Cortex of kidney (tissue), 1 donor: ENCODE results near the gene MOB4.

Experiments used
- DNase-seq: peaks from one replicate; lab custom pipeline; 2025; lab: John Stamatoyannopoulos, UW

Gene MOB4

DNA sequence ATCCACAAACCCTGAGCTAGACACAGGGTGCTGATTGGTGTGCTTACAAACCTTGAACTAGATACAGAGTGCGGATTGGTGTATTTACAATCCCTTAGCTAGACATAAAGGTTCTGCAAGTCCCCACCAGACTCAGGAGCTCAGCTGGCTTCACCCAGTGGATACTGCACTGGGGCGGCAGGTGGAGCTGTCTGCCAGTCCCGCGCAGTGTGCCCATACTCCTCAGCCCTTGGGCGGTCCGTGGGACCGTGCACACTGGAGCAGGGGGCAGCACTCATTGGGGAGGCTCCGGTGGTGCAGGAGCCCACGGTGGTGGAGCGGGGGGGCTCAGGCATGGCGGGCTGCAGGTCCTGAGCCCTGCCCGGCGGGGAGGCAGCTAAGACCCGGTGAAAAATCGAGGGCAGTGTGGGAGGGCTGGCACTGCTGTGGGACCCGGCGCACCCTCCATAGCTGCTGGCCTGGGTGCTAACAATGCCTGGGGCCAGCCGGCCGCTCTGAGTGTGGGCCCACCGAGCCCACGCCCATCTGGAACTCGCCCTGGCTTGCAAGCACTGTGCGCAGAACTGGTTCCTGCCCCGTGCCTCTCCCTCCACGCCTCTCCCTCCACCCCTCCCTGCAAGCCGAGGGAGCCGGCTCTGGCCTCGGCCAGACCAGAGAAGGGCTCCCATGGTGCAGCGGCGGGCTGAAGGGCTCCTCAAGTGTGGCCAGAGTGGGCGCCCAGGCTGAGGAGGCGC is 75.6 kb downstream of the MOB4 start:
- DNase-seq, result no peak

DNA sequence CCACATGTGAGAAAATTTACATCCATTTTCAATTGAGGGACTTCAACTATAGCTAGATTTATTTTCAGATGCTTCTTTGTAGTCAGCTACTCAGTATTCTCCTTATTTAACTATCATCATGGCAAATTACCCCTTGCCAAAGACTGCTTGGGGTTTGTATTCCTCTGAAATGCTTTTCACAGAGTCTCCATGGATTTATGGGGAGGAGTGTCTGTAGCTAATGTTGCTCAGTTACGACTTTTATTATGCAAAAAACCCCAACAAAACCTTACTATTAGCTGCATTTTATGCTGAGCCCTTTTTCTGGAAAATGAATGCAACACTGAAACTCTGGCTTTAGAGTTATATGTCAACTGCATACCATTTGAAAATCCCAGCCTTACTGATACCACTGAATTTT is 80.9 kb downstream of the MOB4 start:
- no peak for DNase-seq

DNA sequence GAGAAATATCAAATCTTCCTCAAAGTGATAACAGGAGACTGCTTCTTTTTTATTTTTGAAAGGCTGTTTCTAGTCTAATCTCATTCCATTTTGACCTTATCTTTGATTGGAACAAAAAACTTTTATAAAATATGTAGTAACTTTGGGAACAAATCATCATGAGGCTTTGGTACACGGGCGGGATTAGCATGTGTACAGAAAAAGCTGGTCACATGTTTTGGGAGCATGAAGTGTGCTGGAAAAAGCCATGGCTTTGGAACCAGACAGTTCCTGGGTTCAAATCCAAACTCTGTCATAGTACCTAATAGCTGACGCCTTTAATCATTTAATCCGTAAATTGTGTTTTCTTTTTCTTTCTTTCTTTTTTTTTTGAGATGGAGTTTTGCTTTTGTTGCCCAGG is 81.3 kb downstream of the MOB4 start:
- DNase-seq, result no peak

GRCh38 chr2:197598450-197598849 is 82.6 kb downstream of the MOB4 start:
- no peak for DNase-seq

DNA sequence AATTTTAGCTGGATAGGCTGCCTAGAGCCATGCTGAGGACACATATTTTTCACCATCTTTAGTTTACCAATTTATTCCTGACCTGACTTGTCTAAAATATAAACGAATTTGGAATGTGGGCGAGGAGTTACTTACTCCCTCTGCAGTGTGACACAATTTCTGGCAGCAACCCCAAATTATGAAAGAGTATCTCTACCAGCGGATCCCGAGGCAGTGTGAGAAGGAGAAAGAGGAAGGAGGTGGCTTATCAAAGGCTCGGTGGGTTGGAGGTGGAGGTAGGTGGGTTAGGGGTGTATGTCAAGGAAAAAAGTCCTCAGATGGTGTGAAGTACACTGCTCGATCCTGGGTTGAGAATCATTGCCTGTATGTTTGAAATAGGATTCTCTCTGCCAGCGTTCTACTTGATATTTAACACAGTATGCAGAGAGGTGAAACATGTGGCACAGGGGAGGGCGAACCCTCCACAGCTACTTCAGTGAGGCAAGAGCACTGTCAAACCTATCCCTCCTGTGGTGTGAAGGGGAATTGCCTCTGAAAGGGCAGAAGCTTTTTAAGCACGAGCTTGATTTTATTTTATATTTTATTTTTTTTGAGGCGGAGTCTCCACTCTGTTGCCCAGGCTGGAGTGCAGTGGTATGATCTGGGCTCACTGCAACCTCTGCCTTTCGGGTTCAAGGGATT is 83.6 kb downstream of the MOB4 start:
- no peak for DNase-seq

GRCh38 chr2:197600306-197600705 is 84.4 kb downstream of the MOB4 start:
- DNase-seq, result no peak

DNA sequence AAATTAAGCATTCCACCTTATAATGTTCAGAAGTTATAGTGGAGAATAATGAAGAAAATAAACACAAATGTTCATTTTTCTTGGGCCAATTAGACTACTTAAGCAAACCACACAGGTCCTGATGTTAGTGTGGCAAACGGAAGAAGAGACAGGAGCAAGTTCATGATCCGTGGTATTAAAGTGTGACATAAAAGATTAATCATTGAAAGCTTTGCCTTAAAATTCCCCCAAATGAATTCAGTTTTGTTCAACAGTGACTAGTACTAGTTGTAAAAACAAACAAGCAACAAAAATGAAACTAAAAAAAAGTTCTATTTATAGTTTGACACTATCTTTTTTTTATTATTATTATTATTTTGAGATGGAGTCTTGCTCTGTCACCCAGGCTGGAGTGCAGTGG is 85.9 kb downstream of the MOB4 start:
- no peak for DNase-seq
